ENCODE results near the gene CAVIN2.

CAVIN2 gene, protein sequence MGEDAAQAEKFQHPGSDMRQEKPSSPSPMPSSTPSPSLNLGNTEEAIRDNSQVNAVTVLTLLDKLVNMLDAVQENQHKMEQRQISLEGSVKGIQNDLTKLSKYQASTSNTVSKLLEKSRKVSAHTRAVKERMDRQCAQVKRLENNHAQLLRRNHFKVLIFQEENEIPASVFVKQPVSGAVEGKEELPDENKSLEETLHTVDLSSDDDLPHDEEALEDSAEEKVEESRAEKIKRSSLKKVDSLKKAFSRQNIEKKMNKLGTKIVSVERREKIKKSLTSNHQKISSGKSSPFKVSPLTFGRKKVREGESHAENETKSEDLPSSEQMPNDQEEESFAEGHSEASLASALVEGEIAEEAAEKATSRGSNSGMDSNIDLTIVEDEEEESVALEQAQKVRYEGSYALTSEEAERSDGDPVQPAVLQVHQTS

DNA sequence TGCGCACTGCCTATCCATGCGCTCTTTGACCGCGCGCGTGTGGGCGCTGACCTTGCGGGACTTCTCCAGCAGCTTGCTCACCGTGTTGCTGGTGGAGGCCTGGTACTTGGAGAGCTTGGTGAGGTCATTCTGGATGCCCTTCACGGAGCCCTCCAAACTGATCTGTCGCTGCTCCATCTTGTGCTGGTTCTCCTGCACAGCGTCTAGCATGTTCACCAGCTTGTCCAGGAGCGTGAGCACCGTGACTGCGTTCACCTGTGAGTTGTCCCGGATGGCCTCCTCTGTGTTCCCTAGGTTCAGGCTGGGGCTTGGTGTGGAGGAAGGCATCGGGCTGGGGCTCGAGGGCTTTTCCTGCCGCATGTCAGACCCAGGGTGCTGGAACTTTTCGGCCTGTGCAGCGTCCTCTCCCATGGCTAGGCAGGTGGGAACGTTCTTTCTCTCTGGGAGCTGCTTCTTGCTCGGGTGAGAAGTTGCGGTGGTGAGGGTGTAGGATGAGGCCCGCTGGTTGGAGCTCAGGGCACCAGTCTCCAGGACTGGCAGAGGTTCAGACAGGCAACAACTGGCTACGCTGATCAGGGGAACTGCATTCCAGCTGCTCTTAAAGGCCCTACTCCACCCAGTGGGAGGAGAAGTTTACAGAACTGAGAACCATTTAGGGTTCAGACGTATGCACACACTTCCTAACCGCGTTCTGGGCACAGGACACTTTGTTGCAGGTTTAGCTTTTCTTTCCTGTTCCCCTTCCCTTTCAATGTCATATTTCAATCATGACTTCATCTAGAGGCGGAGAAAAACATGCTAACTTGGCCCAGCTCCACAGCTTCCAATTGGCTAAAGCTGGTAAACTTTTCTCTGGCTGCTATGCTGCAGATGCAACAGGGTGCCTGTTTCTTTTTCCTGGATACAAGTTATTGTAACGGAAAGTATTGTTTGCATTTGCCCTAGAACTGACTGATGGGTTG, at the start of gene CAVIN2:
Gene CAVIN2 (minus strand): TSS at position 574 of the 962 bp plus-strand sequence. CDS start 163 bp downstream, at position 411.
- no peak for DNase-seq (ENCODE audit: low read depth in 4 of 4, low spot score in 1 of 4)

DNA sequence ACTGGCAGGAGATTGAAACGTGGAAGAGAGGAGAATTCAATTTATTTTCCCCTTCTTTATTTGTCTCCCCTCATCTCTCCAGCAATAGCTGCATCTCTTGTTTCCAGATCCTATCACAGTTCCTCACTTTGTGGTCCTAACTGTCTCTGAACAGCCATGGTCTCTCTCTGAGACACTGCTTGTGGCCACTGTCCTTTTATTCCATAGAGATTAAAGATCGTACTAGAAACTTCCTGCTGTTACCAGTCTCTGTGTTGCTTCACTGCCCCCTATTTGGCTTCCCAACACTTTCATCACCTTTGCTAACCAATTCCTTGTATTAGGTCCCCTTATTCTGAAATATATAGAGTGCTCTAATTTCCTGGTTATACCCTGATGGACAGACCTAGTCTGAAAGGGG, 48.9 kb upstream of the CAVIN2 start:
- no peak for DNase-seq (ENCODE audit: low read depth in 4 of 4, low spot score in 1 of 4)

DNA sequence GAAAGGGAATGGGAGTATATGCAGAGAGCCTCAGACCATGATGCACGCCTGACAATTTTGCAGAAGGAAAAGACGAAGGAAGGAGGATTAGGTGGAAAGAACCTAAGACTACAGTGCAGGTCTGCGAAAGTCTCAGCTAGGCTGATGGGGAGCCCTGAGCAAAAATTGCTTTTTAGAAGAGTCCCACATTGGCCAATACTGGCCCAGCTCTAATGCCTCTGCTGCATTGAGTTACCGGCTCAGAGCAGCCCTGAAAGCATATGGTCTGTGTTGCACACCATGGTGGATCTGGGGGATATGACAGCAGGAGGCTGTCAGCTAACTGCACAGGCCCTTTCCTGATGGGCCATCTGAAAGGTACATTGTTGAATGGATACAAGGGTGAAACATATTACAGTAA, 48.3 kb upstream of the CAVIN2 start:
- DNase-seq (ENCODE audit: low read depth in 4 of 4, low spot score in 1 of 4), result no peak

- DNase-seq (ENCODE audit: low read depth in 4 of 4, low spot score in 1 of 4), result no peak
These were observed 47.8 kb upstream of the CAVIN2 start for GRCh38 chr2:191894681-191895147.

DNA sequence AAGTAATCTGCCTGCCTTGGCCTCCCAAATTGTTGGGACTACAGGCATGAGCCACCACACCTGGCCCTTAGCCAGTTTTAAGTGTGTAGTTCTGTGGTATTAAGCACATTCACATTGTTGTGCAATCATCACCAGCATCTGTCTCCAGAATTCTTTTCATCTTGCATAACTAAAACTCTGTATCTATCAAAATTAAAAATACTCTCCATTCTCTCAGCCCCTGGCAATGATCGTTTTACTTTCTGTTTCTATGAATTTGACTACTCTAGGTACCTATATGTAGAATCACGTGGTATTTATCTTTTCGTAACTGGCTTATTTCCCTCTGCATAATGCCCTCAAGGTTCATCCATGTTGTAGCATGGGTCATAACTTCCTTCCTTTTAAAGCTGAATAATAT, 45.5 kb upstream of the CAVIN2 start:
- no peak for DNase-seq (ENCODE audit: low read depth in 4 of 4, low spot score in 1 of 4)

GRCh38 chr2:191891656-191892055, 44.8 kb upstream of the CAVIN2 start:
- no peak for DNase-seq (ENCODE audit: low read depth in 4 of 4, low spot score in 1 of 4)

GRCh38 chr2:191889931-191890330, 43.0 kb upstream of the CAVIN2 start:
- no peak for DNase-seq (ENCODE audit: low read depth in 4 of 4, low spot score in 1 of 4)

GRCh38 chr2:191888400-191889166, 41.7 kb upstream of the CAVIN2 start:
- no peak for DNase-seq (ENCODE audit: low read depth in 4 of 4, low spot score in 1 of 4)

DNA sequence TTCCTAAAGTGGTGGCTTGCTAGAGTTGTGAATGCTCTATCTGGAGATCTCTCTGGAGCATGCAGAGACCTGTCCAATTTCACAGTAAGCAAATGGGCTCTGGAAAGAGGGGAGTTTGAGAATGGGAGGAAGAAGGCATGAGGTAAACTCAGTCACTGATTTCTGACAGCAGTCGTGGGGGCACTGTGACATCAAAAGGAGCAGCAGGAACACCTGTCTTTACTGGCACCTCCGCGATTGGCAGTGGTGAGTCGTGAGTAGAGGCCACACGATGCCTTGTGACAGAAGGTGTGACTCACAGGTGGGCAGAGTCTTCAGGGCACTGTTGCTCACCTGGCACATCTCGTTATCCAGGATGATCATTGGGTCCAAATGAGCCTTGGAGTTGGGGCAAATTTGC, 38.8 kb upstream of the CAVIN2 start:
- no peak for DNase-seq (ENCODE audit: low read depth in 4 of 4, low spot score in 1 of 4)

DNA sequence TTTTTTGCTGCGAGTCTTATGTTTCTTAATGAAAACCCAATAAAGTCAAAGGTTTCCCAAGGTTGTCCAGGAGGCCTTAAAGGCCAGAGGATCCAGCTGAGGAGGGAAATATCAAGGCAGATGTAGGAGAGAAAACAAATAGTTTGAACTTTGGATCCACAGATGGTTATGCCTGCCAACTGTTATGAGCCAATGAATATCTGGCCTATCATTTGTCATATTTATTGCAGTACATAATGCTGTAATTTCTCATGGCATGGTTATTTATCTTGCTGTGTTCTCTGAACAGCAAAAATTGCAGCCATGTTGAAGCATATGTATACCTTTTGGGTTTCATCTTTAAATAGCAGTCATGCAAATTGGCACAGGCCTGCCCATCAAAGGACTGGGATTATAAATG, 38.2 kb upstream of the CAVIN2 start:
- no peak for DNase-seq (ENCODE audit: low read depth in 4 of 4, low spot score in 1 of 4)

DNA sequence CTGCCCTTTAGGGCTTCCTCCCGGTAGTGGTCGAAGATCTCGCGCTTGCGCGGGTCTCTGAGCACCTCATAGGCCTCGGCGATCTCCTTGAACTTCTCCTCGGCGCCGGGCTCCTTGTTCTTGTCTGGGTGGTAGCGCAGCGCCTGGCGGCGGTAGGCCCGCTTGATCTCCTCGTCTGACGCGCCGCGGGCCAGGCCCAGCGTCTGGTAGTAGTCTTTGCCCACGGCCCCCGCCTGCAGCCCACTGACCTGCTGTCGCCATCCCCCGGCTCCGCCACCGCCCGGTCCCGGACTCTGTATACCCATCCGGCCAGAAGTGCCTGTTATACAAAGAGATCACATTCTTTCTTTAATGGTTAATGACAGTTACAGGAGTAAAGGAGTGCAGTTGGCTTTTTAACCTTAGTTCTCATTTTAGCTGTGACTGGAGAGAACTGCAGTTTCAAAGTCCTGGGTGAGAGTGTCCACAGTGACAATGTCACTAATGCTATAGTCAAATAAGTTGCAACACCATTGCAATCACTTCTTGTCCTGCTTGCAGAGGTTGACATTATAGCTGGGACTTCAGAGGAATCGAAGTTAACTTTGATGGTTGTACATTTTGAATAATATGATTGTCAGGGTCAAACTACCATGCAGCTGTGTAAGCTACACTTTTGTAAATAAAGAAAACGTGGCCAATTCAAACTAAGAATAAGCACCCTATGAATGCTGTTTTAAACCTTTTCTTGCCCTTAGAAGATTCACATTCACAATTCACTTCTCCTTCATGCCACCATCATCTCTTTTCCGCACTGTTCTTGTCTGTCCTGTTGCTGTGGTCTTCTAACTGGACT, 35.3 kb upstream of the CAVIN2 start:
- no peak for DNase-seq (ENCODE audit: low read depth in 4 of 4, low spot score in 1 of 4)

GRCh38 chr2:191878548-191879279, 31.8 kb upstream of the CAVIN2 start:
- DNase-seq (ENCODE audit: low read depth in 4 of 4, low spot score in 1 of 4), result no peak

- DNase-seq (ENCODE audit: low read depth in 4 of 4, low spot score in 1 of 4), result no peak
These were observed 31.0 kb upstream of the CAVIN2 start for GRCh38 chr2:191877875-191878274.

DNA sequence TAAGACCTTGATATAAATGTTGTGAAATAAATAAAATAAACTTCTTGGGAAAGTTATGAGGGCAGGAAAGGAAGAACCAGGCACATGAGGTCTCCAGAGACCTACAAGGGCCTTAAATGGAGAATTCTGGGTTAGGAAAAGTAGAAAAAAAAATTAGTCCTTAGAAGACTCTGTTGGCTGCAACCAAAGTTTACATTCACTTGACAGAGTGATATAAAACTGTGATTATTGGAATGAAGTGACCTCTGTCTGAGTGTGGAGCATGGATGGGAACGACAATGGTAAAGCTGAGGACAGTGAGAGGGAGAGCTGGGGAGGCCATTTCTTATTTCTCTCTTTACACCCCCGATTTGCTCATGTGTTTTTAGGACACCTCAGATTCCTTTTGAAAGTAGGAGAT, 29.0 kb upstream of the CAVIN2 start:
- DNase-seq (ENCODE audit: low read depth in 4 of 4, low spot score in 1 of 4), result no peak

- DNase-seq (ENCODE audit: low read depth in 4 of 4, low spot score in 1 of 4), result no peak
These were observed 23.9 kb upstream of the CAVIN2 start for GRCh38 chr2:191870744-191871143.

DNA sequence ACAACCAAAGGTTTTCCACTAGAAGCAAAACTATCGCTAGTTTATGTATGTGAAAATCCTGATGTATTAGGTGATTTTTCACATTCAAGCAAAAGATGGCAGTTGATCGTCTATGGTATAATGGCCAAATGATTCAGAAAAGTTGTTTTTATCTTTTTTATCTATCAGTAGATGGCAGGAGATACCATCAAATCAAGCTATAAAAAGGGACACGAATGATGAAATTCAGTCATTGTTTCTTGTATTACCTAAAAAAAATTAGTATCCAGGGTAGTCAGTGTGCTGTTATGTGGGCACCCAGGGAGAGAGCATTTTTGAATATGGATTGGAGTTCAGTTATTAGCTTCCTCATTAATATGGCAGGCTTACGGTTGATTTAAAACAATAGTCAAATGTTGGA, 22.9 kb upstream of the CAVIN2 start:
- DNase-seq (ENCODE audit: low read depth in 4 of 4, low spot score in 1 of 4), result no peak

DNA sequence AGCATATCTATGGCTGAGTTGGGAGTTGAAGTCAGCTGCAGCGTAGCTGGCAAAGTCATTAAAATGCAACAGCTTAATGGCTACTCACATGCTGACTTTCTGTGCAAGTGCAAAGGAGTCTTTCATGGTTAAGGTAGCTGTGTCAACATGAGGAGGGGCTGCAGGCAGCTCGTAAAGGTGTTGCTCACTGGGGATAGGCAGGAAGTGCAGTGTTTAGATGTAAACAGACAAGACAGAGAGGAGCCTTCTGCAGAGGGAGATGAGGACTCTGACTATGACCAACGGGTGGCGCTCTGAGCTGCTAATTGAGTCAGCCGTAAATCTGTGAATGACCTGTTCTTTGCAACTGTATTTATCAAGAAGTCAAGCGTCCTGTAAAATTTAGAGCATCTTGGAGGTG, 22.3 kb upstream of the CAVIN2 start:
- no peak for DNase-seq (ENCODE audit: low read depth in 4 of 4, low spot score in 1 of 4)

DNA sequence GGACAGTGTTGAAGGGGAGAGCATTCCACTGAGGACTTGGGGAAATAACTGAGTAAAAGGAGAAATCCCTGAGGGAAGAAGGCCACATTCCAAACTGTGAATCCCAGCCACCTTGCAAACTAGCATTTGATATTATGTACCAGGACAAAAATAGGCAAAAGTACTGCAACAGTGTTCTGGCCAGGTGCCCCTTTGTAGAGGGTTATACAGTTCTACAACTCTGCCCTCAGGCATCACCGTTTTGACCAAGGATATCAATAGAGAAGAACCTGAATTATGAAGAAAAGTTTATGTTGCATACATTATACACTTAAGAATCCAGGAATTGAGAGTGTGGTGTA, 20.6 kb upstream of the CAVIN2 start:
- no peak for DNase-seq (ENCODE audit: low read depth in 4 of 4, low spot score in 1 of 4)

DNA sequence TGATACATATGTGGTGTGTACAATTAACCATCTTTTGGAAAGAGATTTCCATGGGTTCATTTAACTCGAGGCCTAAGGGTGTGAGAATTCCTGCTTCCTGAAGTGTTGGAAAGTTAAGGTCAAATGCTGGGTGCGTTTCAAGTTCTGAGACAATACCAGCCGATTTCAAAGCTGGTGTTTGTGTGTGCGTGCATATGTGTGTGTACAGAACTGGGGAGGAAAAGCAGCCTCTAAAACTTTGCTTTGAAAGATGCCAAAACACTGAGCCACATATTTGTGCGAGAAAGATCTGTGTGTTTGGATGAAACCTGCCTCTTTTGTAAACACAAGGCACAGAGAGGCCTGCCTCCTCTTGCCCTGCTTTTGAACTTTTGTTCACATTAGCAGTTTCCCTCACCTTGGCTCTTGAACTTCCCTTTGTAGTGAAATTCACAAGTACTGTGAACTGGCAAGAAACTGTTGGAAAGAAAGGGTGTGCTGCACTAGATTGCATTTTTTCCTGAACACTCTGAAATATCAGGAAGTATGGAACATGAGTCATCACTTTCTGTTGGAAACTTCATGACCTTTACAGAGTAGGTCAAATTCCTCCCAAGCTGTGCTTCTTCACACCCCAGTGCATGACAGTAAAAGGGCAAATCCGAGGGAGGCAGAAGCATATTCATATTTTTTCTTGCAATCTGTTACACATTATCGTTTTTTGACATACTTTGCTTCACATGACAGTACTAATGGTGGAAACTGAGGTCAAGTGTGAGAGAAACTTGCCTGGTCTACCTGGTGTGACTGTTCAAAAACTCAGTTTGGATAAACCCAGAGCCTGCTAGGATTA, 20.0 kb upstream of the CAVIN2 start:
- DNase-seq (ENCODE audit: low read depth in 4 of 4, low spot score in 1 of 4), result no peak

Data from stimulated activated CD4-positive, alpha-beta T cell treated with anti-CD3 and anti-CD28 coated beads, Interleukin-1b, Interleukin-23, amount 100 ng/mL, for 24 hours (primary cell).